ENCODE data around the gene PHOX2B.

PHOX2B gene
- total RNA-seq: 0 reads per million in 2 donors

DNA sequence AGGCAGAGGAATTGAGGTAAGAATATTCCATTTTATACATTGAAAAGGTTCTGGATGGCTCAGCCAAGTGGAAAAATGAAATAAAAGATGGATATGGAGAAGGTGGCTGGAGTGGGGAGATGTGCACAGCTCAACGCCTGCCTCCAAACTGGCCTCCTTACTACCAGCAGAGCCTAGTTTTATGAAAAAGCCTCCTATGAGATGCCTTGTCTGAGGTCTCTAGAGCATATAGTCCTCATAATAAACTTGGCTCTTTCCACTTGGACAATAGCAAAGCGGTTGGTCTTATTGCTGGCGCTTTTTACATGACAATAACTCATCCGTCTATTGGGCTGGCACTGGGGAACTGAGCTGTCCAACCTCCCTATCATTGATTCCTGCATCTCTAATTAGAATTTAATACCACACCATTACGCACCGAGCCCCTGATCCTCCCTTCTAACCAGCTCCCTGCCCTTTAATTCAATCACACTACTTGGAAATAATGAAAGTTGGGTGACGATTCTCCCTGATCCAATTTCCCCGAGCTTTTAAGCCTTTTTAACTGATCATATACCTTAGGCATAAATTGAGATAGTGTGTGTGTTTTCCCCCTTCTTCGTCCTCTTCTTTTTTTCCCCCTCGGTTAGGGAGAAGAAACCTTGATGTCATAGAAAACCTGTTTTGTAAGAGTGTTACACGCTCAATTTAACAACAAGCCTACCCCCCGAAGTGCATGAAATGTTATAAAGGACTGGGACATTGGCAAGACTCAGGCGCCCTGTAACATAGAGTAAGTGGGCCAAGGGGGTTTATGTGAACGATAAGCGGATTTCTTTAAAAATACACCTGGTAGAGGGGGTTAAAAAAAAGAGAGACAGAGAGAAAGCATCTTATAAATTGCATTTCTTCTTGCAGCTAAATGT, at the start of gene PHOX2B:
TSS of gene PHOX2B (minus strand) at position 155 of the 905 bp plus-strand sequence. CDS start at position 40, 115 bp downstream.
- no peak for DNase-seq

DNA sequence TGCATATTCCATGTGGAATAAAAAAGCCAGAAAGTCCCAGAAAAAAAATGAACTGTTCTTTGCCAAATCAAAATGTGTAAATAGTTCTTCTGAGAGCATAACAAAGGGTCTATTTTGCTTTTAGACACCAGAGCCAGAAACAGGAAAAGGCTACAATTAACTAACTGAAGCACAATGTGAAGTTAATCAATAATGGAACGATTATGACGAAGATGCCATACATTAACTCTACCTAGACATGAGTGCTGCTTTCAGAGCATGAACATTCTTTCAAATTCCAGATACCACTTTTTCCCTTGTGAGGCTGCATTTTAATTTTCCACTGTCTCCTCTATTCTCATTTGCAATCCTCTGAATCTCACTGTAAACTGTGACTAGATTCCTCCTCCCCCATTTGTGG, 48.7 kb upstream of the PHOX2B start:
- no peak for DNase-seq

DNA sequence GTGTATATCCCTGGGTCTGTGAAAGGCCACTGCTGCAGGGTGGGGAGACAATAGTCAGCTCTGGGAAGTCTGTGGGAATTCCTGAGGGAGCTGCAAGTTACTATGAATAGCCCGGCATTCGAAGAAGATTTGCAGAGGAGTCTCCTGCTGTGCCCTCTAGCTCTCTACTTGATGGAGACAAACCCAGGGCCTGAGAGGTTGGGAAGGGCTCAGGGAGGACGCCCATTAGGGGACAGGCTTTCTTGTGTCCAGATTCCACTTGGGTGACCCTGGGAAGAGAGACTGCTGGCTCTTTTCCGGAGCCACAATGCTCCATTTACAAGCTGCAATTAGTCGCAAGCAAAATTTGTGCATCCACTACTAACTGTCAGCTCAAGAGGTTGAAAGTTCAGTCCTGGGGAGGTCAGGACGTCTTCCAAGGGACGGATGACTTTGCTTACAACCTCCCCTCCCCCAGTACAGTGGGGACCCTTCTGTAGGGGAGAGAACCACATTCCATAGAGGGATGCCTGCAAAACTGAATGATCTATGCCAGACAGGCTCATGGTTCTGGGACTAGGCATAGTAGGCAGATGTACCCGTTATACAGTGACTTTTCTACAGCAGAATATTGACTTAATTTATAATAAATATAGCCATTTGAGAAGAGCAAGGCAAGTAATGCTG, 48.2 kb upstream of the PHOX2B start:
- no peak for DNase-seq

GRCh38 chr4:41795796-41796385, 47.4 kb upstream of the PHOX2B start:
- DNase-seq: no peak

DNA sequence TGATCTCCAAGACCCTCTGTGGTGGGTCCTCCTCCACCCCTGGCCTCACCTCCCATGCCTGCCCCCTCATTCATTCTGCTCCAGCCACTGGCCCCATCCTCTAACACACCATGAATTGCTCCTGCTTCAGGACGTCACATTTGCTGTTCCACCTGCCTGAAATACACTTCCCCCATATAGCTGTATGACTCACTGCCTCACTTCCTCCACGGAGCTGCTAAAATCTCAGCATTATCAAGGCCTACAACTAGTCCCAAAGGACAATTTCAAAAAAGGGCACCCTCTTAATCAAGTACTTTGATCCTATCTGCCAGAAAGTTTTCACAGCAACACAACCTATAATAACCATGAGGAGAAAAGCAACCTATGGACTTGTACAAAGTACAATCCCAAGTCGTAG, 43.6 kb upstream of the PHOX2B start:
- no peak for DNase-seq

- DNase-seq: no peak
Observed at GRCh38 chr4:41791557-41791956, 43.0 kb upstream of the PHOX2B start.

GRCh38 chr4:41787931-41788330, 39.4 kb upstream of the PHOX2B start:
- DNase-seq: no peak

DNA sequence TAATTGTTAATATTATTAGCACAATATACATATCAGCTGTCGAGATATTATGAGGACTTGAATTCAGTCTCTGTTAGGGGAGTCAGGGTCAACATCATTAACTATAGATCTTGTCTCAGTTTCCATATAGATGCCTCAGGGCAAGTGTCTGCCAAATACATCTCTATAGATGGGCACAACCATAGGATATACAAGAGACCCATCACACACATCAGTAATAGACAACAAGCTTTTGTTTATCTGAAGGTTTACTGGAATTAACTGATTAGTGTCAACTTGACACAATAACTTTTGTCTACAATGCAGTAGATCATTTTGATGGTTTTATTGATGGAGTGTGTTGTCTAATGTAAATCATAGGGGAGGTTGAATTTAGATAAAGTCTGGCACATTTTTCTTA, 37.1 kb upstream of the PHOX2B start:
- no peak for DNase-seq

- DNase-seq: no peak
Observed at GRCh38 chr4:41784191-41784979, 35.9 kb upstream of the PHOX2B start.

GRCh38 chr4:41776466-41776865, 27.9 kb upstream of the PHOX2B start:
- no peak for DNase-seq

DNA sequence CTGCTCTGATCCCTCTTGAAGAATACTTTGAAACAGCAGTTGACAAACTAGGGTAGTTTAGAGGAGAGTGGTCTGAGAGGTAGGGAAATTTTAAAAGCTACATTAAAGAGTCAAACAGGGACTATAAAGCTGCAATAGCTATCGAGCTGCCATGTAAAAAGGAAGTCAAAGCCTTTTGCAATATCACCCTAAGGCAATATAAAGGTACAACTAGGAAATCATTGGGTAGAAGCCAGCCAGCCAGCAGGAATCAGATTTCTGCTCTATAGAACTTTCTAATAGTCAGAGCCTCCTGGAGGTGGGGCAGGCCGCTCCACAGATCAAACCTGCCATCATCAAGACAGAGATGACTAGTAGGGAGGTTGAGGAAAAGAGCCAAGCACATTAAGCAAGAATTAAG, 15.2 kb upstream of the PHOX2B start:
- DNase-seq: no peak

DNA sequence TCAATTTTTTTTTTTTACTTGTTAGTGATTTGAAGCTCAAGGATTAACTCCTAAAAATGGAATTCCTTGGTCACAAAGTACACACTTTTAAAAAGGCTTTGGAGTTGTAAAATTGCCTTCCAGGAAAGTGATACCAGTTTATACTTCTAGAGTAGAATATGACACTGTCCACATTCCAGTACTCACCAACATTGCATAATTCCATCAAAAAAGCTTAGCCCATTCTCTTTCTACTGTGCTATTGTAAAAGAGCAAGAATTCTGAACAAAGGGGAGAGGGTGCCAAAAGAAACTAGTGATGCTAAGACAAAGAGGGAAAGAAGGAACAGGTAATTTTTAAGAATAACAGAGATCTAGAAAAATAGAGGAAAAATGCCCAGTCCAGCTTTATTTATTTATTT, 10.4 kb upstream of the PHOX2B start:
- DNase-seq: no peak

DNA sequence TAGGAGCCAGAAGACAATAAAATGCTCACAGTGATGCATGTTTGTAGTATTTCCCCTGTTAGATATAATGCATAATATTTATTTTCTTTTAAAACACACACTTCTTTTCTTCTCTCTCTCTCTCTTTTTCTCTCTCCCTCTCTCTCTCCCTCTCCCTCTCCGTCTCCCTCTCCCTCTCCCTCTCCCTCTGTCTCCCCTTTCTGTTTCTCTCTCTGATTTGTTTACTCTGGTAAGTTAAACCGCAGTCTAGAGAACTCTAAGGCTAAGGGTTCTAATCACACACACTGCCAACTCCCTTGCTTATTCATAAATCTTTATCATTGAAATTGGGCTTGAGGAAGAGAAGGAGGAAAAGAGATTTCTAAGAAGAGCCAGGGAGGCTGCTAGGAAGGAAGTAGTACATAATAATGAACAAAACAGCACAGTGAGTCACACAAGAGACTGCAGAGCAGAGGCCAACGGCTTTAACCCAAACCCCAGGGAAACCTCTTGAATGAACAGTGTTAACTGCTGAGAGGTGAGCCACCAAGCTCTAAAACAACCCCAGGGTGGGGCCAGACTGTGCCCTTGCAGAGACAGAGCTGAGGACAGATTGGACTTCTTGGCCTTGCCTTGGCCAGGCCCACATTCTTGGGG, 9.1 kb upstream of the PHOX2B start:
- no peak for DNase-seq

DNA sequence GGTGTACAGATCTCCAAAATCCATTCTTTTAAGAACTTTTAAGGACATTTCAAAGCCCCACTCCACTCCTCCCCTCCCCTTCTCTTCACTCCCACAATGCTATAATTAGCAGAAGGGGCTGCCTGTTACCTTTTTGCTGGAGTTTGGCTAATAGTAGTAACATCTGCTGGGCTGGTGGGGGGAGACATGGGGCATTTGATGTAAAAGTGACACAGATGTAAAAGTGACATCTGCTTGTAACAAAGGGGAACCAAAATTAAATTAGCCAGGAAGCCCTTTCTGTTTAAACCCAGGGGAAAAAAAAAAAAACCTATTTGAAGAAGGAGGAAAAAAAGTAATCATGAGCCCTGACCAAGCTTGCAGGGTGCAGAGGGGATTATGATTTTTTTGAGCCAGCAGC, 5.4 kb upstream of the PHOX2B start:
- no peak for DNase-seq

GRCh38 chr4:41752081-41752836, 3.7 kb upstream of the PHOX2B start:
- no peak for DNase-seq

- DNase-seq: no peak
Observed at GRCh38 chr4:41751449-41752061, 3.0 kb upstream of the PHOX2B start.

GRCh38 chr4:41750626-41751448, 2.3 kb upstream of the PHOX2B start:
- peak in 1 of 5 experiments; percentile 20 for DNase-seq

- no peak for DNase-seq
Observed at GRCh38 chr4:41750121-41750625, 1.6 kb upstream of the PHOX2B start.

DNA sequence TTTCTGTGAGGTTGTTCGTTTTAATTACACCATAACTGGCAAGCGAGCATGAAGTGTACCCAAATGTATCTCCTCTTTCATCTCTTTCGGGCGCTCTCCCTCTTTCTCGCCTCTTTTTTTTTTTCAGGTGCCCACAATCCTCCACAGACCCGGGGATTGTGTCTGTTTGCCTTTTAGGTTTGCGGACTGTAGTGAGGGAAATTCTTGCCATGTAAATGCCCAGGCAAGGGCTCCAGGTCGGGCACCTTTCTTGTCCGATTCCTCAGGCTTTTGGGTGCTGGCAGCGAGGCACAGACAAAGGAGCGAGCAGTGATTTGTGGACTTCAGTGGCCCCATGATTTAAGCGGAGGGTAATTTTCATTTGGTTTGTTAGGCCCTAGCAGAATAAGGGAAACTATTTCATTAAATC, 1.1 kb upstream of the PHOX2B start:
- no peak for DNase-seq

DNA sequence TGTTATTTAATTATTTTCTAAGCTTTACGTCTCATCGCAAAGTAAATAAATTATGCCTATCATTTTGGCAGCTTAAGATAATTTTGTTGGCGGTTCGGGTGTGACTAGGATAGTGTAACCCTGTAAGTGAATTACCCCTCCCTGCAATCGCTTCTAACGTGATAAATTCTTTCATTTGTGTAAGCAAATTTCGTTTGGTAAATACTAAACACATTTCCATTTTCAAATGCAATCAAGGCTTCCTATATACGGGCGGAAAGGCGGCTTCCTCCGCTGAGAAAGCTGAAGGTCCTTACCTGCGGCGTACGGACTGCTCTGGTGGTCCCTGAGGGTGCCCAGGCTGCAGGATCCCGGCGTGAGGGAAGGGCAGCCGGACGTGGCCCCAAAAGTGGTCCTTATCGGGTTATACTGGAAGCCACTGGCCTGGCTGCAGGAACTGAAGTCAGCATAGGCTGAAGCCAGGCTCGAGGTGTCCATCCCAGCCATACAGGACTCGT, 403 bp downstream of the PHOX2B start:
- no peak for DNase-seq
